ENCODE results near the gene TMEM178B. TPM values are rescaled to one million over a fixed set of nuclear protein-coding genes. Genes with fewer than 3 reads are reported as not detected.

TMEM178B gene
- total and polyA plus RNA-seq, 2 donors (not counting 1 experiment from before 2014, with no cell fraction given), result 0.28 to 0.96 TPM

DNA sequence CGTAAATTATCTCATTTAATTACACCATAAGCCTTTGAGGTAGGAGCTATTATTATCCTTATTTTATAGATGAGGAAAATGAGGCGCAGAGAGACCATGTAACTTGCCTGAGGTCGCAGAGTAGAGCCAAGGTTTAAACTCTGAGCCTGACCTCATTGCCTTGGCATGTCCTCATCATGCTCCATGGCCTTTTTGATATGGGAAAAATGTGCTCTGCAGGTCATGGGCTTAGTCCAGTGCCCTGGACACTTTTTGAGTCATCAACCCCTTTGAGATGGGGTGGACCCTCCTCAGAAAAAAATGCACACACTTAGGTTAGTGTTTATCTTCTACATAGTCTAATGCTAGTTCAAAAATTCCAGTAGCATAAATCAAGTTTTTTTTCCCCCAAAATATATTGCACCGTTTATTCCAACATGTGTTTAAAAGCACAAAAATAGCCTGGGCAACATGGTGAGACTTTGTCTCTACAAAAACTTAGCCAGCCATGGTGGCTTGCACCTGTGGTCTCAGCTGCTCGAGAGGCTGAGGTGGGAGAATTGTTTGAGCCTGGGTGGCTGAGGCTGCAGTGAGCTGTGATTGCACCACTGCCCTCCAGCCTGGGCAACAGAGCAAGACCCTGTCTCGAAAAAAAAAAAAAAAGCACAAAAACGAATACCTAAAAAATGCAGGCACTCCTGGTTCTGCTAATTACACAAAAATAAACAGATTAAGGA is 28.6 kb upstream of the TMEM178B start:
- H3K9me3 Mint-ChIP-seq (ENCODE audit: insufficient read depth), result peaks cover 6% of the 10 kb centered on the region
- no peaks in the 10 kb centered on the region for H3K79me2 ChIP-seq (ENCODE audit: control insufficient read depth, insufficient read depth, low read length)
- H3K9me3 ChIP-seq (ENCODE audit: control extremely low read depth in 1 of 3, control insufficient read depth in 2 of 3, insufficient read depth in 1 of 3, low read length in 2 of 3), result no peaks in the 10 kb centered on the region
- ChIA-PET CTCF (no interaction called here), POLR2A (no interaction called here)
- no peak overlapping the region for H3K27ac ChIP-seq (ENCODE audit: low read length in 2 of 2)
- H3K4me1 Mint-ChIP-seq, result no peaks in the 10 kb centered on the region
- no peak overlapping the region for H3K27ac Mint-ChIP-seq
- peaks cover 42% of the 10 kb centered on the region for H3K27me3 Mint-ChIP-seq
- H3K27me3 ChIP-seq (replicated peaks in 1 of 4; ENCODE audit: control extremely low read depth in 1 of 4, control insufficient read depth in 3 of 4, insufficient read depth in 4 of 4, low read length in 3 of 4), result peaks cover 0 to 6% (median 1%) of the 10 kb centered on the region in 4 experiments
- H2AFZ ChIP-seq (ENCODE audit: insufficient read depth, low read depth, low read length, poor library complexity, severe bottlenecking), result no peak overlapping the region
- intact Hi-C loops (cut with micrococcal nuclease), result no loop called here
- no peaks in the 10 kb centered on the region for H3K36me3 ChIP-seq (replicated peaks in 1 of 2; ENCODE audit: control extremely low read depth in 1 of 2, control insufficient read depth in 1 of 2, extremely low read depth in 1 of 2, insufficient read depth in 2 of 2, low read length in 1 of 2)
- WGBS (ENCODE audit: insufficient coverage), result 0% methylated on average over 1 of the region's 7 CpGs
- no peaks in the 10 kb centered on the region for H4K20me1 ChIP-seq (ENCODE audit: control insufficient read depth, insufficient read depth, low read length, poor library complexity, severe bottlenecking)
- no peak for TF ChIP-seq EZH2 (IDR thresholded peaks at IDR 0.05; ENCODE audit: borderline replicate concordance, insufficient read depth, low read depth, low read length, poor library complexity, severe bottlenecking)
- TF ChIP-seq, protein P1, sequence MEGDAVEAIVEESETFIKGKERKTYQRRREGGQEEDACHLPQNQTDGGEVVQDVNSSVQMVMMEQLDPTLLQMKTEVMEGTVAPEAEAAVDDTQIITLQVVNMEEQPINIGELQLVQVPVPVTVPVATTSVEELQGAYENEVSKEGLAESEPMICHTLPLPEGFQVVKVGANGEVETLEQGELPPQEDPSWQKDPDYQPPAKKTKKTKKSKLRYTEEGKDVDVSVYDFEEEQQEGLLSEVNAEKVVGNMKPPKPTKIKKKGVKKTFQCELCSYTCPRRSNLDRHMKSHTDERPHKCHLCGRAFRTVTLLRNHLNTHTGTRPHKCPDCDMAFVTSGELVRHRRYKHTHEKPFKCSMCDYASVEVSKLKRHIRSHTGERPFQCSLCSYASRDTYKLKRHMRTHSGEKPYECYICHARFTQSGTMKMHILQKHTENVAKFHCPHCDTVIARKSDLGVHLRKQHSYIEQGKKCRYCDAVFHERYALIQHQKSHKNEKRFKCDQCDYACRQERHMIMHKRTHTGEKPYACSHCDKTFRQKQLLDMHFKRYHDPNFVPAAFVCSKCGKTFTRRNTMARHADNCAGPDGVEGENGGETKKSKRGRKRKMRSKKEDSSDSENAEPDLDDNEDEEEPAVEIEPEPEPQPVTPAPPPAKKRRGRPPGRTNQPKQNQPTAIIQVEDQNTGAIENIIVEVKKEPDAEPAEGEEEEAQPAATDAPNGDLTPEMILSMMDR (IDR thresholded peaks at IDR 0.05), result no peak
- no peak overlapping the region for H3K4me3 Mint-ChIP-seq
- H3K4me1 ChIP-seq (ENCODE audit: control insufficient read depth in 2 of 2, insufficient read depth in 2 of 2, low read length in 2 of 2), result no peaks in the 10 kb centered on the region
- H3K9ac ChIP-seq (ENCODE audit: low read length), result no peak overlapping the region
- no peak overlapping the region for H3K4me3 ChIP-seq (ENCODE audit: control extremely low read depth in 1 of 5, extremely low read depth in 1 of 5, insufficient read depth in 1 of 5, low read depth in 2 of 5, low read length in 4 of 5)
- no peak overlapping the region for H3K4me2 ChIP-seq (replicated peaks; ENCODE audit: low read depth, low read length, poor library complexity, severe bottlenecking)
- ATAC-seq (ENCODE audit: low read depth) (no peak), DNase-seq (no peak)

DNA sequence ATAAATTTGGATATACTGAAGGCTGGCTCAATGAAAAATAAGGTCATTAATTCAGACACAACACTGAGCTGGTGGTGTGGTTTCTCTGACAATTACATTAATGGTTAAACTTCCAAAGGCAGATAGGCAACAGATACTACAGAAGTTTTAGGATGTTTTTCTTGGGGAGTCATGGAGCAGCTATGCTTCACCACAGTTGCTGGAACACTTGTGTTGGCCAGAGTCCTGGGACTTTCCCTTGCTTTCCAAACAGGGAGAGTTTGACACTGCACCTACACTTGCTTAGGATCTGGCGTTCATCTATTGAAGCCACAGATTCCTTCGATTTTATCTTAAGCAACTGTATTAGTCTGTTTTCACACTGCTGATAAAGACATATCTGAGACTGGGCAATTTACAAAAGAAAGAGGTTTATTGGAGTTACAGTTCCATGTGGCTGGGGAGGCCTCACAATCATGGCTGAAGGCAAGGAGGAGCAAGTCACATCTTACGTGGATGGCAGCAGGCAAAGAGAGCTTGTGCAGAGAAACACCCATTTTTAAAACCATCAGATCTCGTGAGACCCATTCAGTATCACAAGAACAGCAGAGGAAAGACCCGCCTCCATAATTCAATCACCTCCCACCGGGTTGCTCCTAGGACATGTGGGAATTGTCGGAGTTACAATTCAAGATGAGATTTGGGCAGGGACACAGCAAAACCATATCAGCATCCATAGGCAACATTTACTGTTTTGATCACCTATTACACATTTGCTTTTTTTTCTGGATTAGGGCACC is 27.8 kb upstream of the TMEM178B start:
- no peak for TF ChIP-seq EZH2 (IDR thresholded peaks at IDR 0.05; ENCODE audit: borderline replicate concordance, insufficient read depth, low read depth, low read length, poor library complexity, severe bottlenecking)
- TF ChIP-seq, protein P1 (IDR thresholded peaks at IDR 0.05), result no peak
- POLR2A ChIA-PET, result no interaction called here
- H3K4me3 Mint-ChIP-seq, result no peak overlapping the region
- H3K4me1 Mint-ChIP-seq, result no peaks in the 10 kb centered on the region
- no peak for ATAC-seq (ENCODE audit: low read depth)
- Histone ChIP-seq H3K27me3 (replicated peaks in 1 of 4; ENCODE audit: control extremely low read depth in 1 of 4, control insufficient read depth in 3 of 4, insufficient read depth in 4 of 4, low read length in 3 of 4) (peaks cover 0 to 6% (median 1%) of the 10 kb centered on the region in 4 experiments), H3K4me3 (ENCODE audit: control extremely low read depth in 1 of 5, extremely low read depth in 1 of 5, insufficient read depth in 1 of 5, low read depth in 2 of 5, low read length in 4 of 5) (no peak overlapping the region), H3K79me2 (ENCODE audit: control insufficient read depth, insufficient read depth, low read length) (no peaks in the 10 kb centered on the region), H4K20me1 (ENCODE audit: control insufficient read depth, insufficient read depth, low read length, poor library complexity, severe bottlenecking) (no peaks in the 10 kb centered on the region), H3K4me2 (replicated peaks; ENCODE audit: low read depth, low read length, poor library complexity, severe bottlenecking) (no peak overlapping the region), H3K4me1 (ENCODE audit: control insufficient read depth in 2 of 2, insufficient read depth in 2 of 2, low read length in 2 of 2) (no peaks in the 10 kb centered on the region), H3K9ac (ENCODE audit: low read length) (no peak overlapping the region), H3K27ac (ENCODE audit: low read length in 2 of 2) (no peak overlapping the region), H3K9me3 (ENCODE audit: control extremely low read depth in 1 of 3, control insufficient read depth in 2 of 3, insufficient read depth in 1 of 3, low read length in 2 of 3) (no peaks in the 10 kb centered on the region), H3K36me3 (replicated peaks in 1 of 2; ENCODE audit: control extremely low read depth in 1 of 2, control insufficient read depth in 1 of 2, extremely low read depth in 1 of 2, insufficient read depth in 2 of 2, low read length in 1 of 2) (no peaks in the 10 kb centered on the region), H2AFZ (ENCODE audit: insufficient read depth, low read depth, low read length, poor library complexity, severe bottlenecking) (no peak overlapping the region)
- WGBS (ENCODE audit: insufficient coverage), result 100% methylated on average over 5 of the region's 7 CpGs
- no peak overlapping the region for H3K27ac Mint-ChIP-seq
- CTCF ChIA-PET, result no interaction called here
- H3K27me3 Mint-ChIP-seq, result peaks cover 45% of the 10 kb centered on the region
- H3K9me3 Mint-ChIP-seq (ENCODE audit: insufficient read depth), result peaks cover 6% of the 10 kb centered on the region
- intact Hi-C loops (cut with micrococcal nuclease), result no loop called here
- DNase-seq, result no peak

Data from B cell (primary cell).